ENCODE results near the gene SCYL1.

Gene SCYL1

DNA sequence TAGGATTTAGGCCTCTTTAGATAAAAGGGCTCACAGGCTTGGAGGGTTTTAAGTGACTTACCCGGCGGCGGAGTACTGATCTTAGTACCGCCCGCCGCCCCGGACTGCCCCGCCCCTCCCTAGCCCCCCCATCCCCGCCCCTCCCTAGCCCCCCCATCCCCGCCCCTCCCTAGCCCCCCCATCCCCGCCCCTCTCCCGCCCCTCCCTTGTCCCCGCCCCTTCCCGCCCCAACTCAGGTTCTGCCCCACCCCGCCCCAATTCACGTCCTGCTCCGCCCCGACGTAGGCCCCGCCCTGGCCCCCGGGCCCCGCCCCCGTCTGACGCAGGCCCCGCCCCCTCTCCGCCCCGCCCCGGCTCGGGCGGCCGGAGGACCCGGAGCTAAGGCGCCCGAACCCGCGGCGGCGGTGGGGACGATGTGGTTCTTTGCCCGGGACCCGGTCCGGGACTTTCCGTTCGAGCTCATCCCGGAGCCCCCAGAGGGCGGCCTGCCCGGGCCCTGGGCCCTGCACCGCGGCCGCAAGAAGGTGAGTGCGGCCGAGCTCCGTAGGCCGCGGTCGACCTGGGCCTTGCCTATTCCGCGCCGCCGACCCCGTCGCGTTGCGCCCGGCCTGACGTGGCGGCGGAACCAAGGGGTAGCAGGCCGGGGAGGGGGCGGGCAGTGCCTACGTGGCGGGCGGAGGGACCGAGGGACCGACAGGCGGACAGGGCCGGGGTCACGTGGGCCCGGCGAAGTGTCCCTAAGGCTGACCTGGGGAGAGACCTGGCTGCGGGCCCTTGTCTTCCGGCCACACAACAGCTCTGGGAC is at the start of gene SCYL1:
Gene SCYL1, plus strand, starts transcription at position 343 of the 805 bp plus-strand sequence. Its CDS starts 71 bp downstream, at position 414.
- peak within 1 kb of the TSS; percentile 97 for H3K9ac ChIP-seq (ENCODE audit: low read length)
- no peaks in the 10 kb centered on the region for H3K9me2 ChIP-seq (ENCODE audit: low read depth, low read length)
- H3K27ac ChIP-seq (ENCODE audit: low read depth, low read length, poor library complexity, severe bottlenecking), result no peak within 1 kb of the TSS
- H3K4me3 ChIP-seq (ENCODE audit: low read depth, low read length, poor library complexity, severe bottlenecking), result peak within 1 kb of the TSS; percentile 96
- H3K4me1 ChIP-seq (ENCODE audit: insufficient read depth, low read length, severe bottlenecking), result peaks cover 28% of the 10 kb centered on the region
- TF ChIP-seq EZH2 (IDR thresholded peaks at IDR 0.05; ENCODE audit: borderline replicate concordance, low read length) (no peak), CTCF (IDR thresholded peaks at IDR 0.05; ENCODE audit: low read length) (no peak)
- H4K20me1 ChIP-seq (ENCODE audit: insufficient read depth, low read length), result no peaks in the 10 kb centered on the region
- no peaks in the 10 kb centered on the region for H3K79me2 ChIP-seq (ENCODE audit: insufficient read depth, low read length)
- peak within 1 kb of the TSS; percentile 84 for H3K4me2 ChIP-seq (ENCODE audit: low read length)
- no peaks in the 10 kb centered on the region for H3F3A ChIP-seq (ENCODE audit: insufficient read depth, low read length)
- peaks cover 12% of the 10 kb centered on the region for H3K36me3 ChIP-seq (ENCODE audit: insufficient read depth, low read length)
- no peaks in the 10 kb centered on the region for H3K9me3 ChIP-seq (ENCODE audit: low read length)
- 0 out of 2 replicates have a peak, but pooled peaks cover 6% of the 10 kb centered on the region for H3K27me3 ChIP-seq (ENCODE audit: insufficient read depth, low read length)
- H2AFZ ChIP-seq (ENCODE audit: low read length), result no peak within 1 kb of the TSS

DNA sequence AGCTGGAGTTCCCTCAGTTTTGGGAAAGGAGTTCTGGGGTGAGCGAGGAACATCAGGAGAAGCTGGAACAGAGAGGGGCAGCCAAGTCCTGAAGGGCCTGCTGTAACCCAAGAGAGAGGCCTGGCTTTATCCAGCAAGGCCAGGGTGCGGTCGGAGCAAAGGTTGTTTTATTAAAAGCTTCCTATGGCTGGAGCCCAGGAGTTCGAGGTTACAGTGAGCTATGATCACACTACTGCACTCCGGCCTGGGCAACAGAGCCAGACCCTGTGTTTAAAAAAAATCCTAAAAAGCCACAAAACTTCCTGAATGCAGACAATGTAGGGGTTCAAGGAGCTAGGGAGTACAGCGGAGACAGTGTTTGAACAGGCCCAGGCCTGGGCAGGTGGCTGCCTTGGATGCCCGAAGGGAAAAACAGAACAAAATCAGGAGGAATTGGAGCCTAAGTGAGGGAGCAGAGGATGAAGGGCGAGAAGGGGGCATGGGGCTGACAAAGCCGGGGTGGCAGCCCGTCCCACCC is 48.2 kb upstream of the SCYL1 start:
- peak overlapping the region; percentile 76 for H3K4me3 ChIP-seq (ENCODE audit: low read depth, low read length, poor library complexity, severe bottlenecking)
- H3K79me2 ChIP-seq (ENCODE audit: insufficient read depth, low read length), result no peaks in the 10 kb centered on the region
- H4K20me1 ChIP-seq (ENCODE audit: insufficient read depth, low read length), result no peaks in the 10 kb centered on the region
- no peaks in the 10 kb centered on the region for H3K9me2 ChIP-seq (ENCODE audit: low read depth, low read length)
- H3K27ac ChIP-seq (ENCODE audit: low read depth, low read length, poor library complexity, severe bottlenecking), result peak overlapping the region; percentile 90
- no peaks in the 10 kb centered on the region for H3K36me3 ChIP-seq (ENCODE audit: insufficient read depth, low read length)
- H3K4me1 ChIP-seq (ENCODE audit: insufficient read depth, low read length, severe bottlenecking), result peaks cover 49% of the 10 kb centered on the region
- no peak overlapping the region for H2AFZ ChIP-seq (ENCODE audit: low read length)
- H3K9ac ChIP-seq (ENCODE audit: low read length), result peak overlapping the region; percentile 96
- no peaks in the 10 kb centered on the region for H3K27me3 ChIP-seq (ENCODE audit: insufficient read depth, low read length)
- H3K4me2 ChIP-seq (ENCODE audit: low read length), result peak overlapping the region; percentile 97
- H3F3A ChIP-seq (ENCODE audit: insufficient read depth, low read length), result peaks cover 11% of the 10 kb centered on the region
- TF ChIP-seq CTCF (IDR thresholded peaks at IDR 0.05; ENCODE audit: low read length) (no peak), EZH2 (IDR thresholded peaks at IDR 0.05; ENCODE audit: borderline replicate concordance, low read length) (no peak)
- H3K9me3 ChIP-seq (ENCODE audit: low read length), result no peaks in the 10 kb centered on the region

DNA sequence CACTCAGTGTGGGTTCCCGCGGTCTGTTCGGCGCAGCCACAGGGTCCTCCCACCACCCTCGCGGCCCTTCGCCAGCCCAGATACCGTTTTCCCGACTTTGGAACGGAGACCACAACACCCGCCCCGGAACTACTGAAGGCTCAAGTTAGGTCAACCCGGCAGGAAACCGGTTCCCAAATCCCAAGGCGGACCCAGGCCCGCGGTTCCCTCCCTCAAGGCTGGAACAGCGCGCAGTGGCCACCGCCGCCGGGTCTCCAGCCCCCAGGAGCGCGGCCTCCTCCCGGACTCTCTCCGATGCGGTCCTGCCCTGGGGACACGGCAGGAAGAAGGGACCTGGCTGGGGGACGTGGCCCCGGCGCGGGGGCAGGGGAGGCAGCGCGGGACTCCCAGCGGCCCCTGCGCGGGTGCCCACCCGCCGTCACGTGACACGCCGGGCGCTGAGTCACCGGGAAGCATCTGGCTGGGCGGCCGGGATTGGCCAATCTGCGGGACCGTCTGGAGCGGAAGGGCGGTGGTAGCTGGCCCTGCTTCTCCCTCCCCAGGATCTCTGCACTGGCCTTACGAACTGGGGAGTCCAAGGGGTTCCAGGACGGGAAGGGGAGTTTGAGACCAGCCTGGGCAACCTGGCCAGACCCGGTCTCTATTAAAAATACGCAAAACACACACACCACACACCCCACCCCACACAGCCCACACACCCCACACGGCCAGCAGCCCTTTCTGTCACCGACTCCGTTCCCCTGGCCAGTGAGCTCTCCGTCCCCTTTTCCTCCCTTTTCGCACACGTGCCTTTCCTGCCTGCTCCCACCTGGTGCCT is 47.5 kb upstream of the SCYL1 start:
- no peaks in the 10 kb centered on the region for H3K36me3 ChIP-seq (ENCODE audit: insufficient read depth, low read length)
- H3K9me2 ChIP-seq (ENCODE audit: low read depth, low read length), result no peaks in the 10 kb centered on the region
- peak overlapping the region; percentile 76 for H3K4me3 ChIP-seq (ENCODE audit: low read depth, low read length, poor library complexity, severe bottlenecking)
- peak overlapping the region; percentile 97 for H3K4me2 ChIP-seq (ENCODE audit: low read length)
- H3F3A ChIP-seq (ENCODE audit: insufficient read depth, low read length), result peaks cover 11% of the 10 kb centered on the region
- no peaks in the 10 kb centered on the region for H3K27me3 ChIP-seq (ENCODE audit: insufficient read depth, low read length)
- TF ChIP-seq EZH2 (IDR thresholded peaks at IDR 0.05; ENCODE audit: borderline replicate concordance, low read length) (no peak), CTCF (IDR thresholded peaks at IDR 0.05; ENCODE audit: low read length) (no peak)
- peaks cover 42% of the 10 kb centered on the region for H3K4me1 ChIP-seq (ENCODE audit: insufficient read depth, low read length, severe bottlenecking)
- H3K79me2 ChIP-seq (ENCODE audit: insufficient read depth, low read length), result no peaks in the 10 kb centered on the region
- H3K27ac ChIP-seq (ENCODE audit: low read depth, low read length, poor library complexity, severe bottlenecking), result peak overlapping the region; percentile 90
- no peak overlapping the region for H2AFZ ChIP-seq (ENCODE audit: low read length)
- peak overlapping the region; percentile 96 for H3K9ac ChIP-seq (ENCODE audit: low read length)
- no peaks in the 10 kb centered on the region for H4K20me1 ChIP-seq (ENCODE audit: insufficient read depth, low read length)
- no peaks in the 10 kb centered on the region for H3K9me3 ChIP-seq (ENCODE audit: low read length)
